ENCODE measurements around the gene TPK1. TPM values are rescaled to one million over a fixed set of nuclear protein-coding genes. Genes with fewer than 3 reads are reported as not detected.

Gene TPK1
- polyA plus RNA-seq, 1 of the 3 experiments (the other 2 are of a cell fraction), result 3.3 TPM

- H3K27ac ChIP-seq (ENCODE audit: low read depth in 2 of 2, low read length in 1 of 2), result no peak overlapping the region
- no peaks in the 10 kb centered on the region for H3K9me3 ChIP-seq
- no peak for TF ChIP-seq EZH2phosphoT487 (IDR thresholded peaks at IDR 0.05; ENCODE audit: borderline replicate concordance, low read depth)
- TF ChIP-seq TEAD4 (IDR thresholded peaks at IDR 0.05; ENCODE audit: borderline replicate concordance, insufficient read depth), result no peak
- no peak for TF ChIP-seq IRF3 (IDR thresholded peaks at IDR 0.05; ENCODE audit: low read depth, low read length)
- no peak for TF ChIP-seq TAF1 (IDR thresholded peaks at IDR 0.05; ENCODE audit: borderline replicate concordance, low read depth, low read length)
- no peak for TF ChIP-seq MEF2A (IDR thresholded peaks at IDR 0.05; ENCODE audit: borderline replicate concordance, low read depth)
- no peak for TF ChIP-seq FOXM1 (IDR thresholded peaks at IDR 0.05; ENCODE audit: low read depth)
- TF ChIP-seq FOSL2 (IDR thresholded peaks at IDR 0.05; ENCODE audit: borderline replicate concordance, low read depth), result no peak
- TF ChIP-seq SMC3 (IDR thresholded peaks at IDR 0.05; ENCODE audit: low read depth, low read length), result no peak
- no peak for TF ChIP-seq REST (IDR thresholded peaks at IDR 0.05; ENCODE audit: low read depth, low read length)
- TF ChIP-seq USF1 (IDR thresholded peaks at IDR 0.05; ENCODE audit: borderline replicate concordance, low read depth), result no peak
- TF ChIP-seq RAD21 (IDR thresholded peaks at IDR 0.05; ENCODE audit: low read length), result no peak
- TF ChIP-seq FOXJ3 (CRISPR knock-in tag; IDR thresholded peaks at IDR 0.05), result no peak
- TF ChIP-seq ZBTB33 (IDR thresholded peaks at IDR 0.05; ENCODE audit: borderline replicate concordance, low read depth), result no peak
- no peak overlapping the region for H3K4me2 ChIP-seq
- no peaks in the 10 kb centered on the region for H3F3A ChIP-seq (replicated peaks; ENCODE audit: insufficient read depth)
- no peak overlapping the region for H2AFZ ChIP-seq (ENCODE audit: low read depth)
- H3K9me2 ChIP-seq, result no peaks in the 10 kb centered on the region
- CTCF ChIA-PET, result interaction anchor here (1.0 kb wide), 1 partner anchor 73 kb away, joined by 3 read pairs; no protein-coding TSS in a partner anchor
- 3% methylated on average over 2 of the region's 2 CpGs for WGBS (ENCODE audit: low lambda C conversion rate)
- no peak for DNase-seq
- no peaks in the 10 kb centered on the region for H3K36me3 ChIP-seq (replicated peaks in 1 of 2; ENCODE audit: control insufficient read depth in 1 of 2, insufficient read depth in 2 of 2, low read length in 1 of 2)
- no peaks in the 10 kb centered on the region for H3K79me2 ChIP-seq (ENCODE audit: insufficient read depth)
- no peaks in the 10 kb centered on the region for H3K4me1 ChIP-seq (ENCODE audit: control insufficient read depth in 1 of 2, insufficient read depth in 2 of 2, low read depth in 1 of 2, low read length in 1 of 2)
- no peak overlapping the region for H3K9ac ChIP-seq
- no peaks in the 10 kb centered on the region for H4K20me1 ChIP-seq (ENCODE audit: insufficient read depth)
- POLR2A ChIA-PET, result no interaction called here
- no peak overlapping the region for H3K4me3 ChIP-seq (ENCODE audit: low read depth in 2 of 2, low read length in 1 of 2)
- no peaks in the 10 kb centered on the region for H3K27me3 ChIP-seq (ENCODE audit: insufficient read depth)
Measured at GRCh38 chr7:144665689-144666381, 170.0 kb downstream of the TPK1 start.
